Stimulated activated naive CD4-positive, alpha-beta T cell (primary cell): ENCODE results near the gene HLA-DMB.

ENCODE experiments used
- DNase-seq, 6 experiments: peaks; one replicate each; lab custom pipeline; 2025; lab: John Stamatoyannopoulos, UW

HLA-DMB gene

GRCh38 chr6:32940656-32941213, at the start of gene HLA-DMB:
Gene HLA-DMB, minus strand, starts transcription at chr6:32941028. Its CDS starts 221 bp downstream, at chr6:32940807.
- DNase-seq: peak; percentile 42 to 77 (median 52)

GRCh38 chr6:32989368-32989767, 48.5 kb upstream of the HLA-DMB start:
- DNase-seq: no peak

- peak; percentile 70 to 88 (median 82) for DNase-seq
Measured at GRCh38 chr6:32984622-32985389, 44.0 kb upstream of the HLA-DMB start.

GRCh38 chr6:32983964-32984621, 43.3 kb upstream of the HLA-DMB start:
- DNase-seq: no peak

GRCh38 chr6:32983493-32983848, 42.6 kb upstream of the HLA-DMB start:
- no peak for DNase-seq

GRCh38 chr6:32982702-32983492, 42.1 kb upstream of the HLA-DMB start:
- no peak for DNase-seq

- DNase-seq: no peak
Measured at GRCh38 chr6:32982084-32982701, 41.4 kb upstream of the HLA-DMB start.

- no peak for DNase-seq
Measured at GRCh38 chr6:32980488-32981038, 39.7 kb upstream of the HLA-DMB start.

GRCh38 chr6:32979720-32980487, 39.1 kb upstream of the HLA-DMB start:
- DNase-seq: no peak

GRCh38 chr6:32977953-32978324, 37.1 kb upstream of the HLA-DMB start:
- no peak for DNase-seq

- no peak for DNase-seq
Measured at GRCh38 chr6:32977272-32977952, 36.6 kb upstream of the HLA-DMB start.

GRCh38 chr6:32976334-32977069, 35.7 kb upstream of the HLA-DMB start:
- DNase-seq: no peak

- DNase-seq: no peak
Measured at GRCh38 chr6:32975886-32976285, 35.1 kb upstream of the HLA-DMB start.

GRCh38 chr6:32974541-32975308, 33.9 kb upstream of the HLA-DMB start:
- no peak for DNase-seq

GRCh38 chr6:32974016-32974333, 33.1 kb upstream of the HLA-DMB start:
- DNase-seq: peak in 3 of 6 experiments; percentile 32 to 64 (median 50)

GRCh38 chr6:32973144-32974015, 32.6 kb upstream of the HLA-DMB start:
- DNase-seq: peak in 5 of 6 experiments; percentile 44 to 76 (median 66)

GRCh38 chr6:32972353-32973143, 31.7 kb upstream of the HLA-DMB start:
- DNase-seq: peak; percentile 69 to 82 (median 74)
